Limb (tissue), 2 donors: Measurements from ENCODE around the gene LRRC52.

Source experiments
- DNase-seq, 2 donors: peaks; one replicate each; pipeline ENCODE4 v3.0.0-alpha.2; 2016; ENCODE audit errors: extremely low spot score in 2 of 2

LRRC52 gene, protein sequence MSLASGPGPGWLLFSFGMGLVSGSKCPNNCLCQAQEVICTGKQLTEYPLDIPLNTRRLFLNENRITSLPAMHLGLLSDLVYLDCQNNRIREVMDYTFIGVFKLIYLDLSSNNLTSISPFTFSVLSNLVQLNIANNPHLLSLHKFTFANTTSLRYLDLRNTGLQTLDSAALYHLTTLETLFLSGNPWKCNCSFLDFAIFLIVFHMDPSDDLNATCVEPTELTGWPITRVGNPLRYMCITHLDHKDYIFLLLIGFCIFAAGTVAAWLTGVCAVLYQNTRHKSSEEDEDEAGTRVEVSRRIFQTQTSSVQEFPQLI

DNA sequence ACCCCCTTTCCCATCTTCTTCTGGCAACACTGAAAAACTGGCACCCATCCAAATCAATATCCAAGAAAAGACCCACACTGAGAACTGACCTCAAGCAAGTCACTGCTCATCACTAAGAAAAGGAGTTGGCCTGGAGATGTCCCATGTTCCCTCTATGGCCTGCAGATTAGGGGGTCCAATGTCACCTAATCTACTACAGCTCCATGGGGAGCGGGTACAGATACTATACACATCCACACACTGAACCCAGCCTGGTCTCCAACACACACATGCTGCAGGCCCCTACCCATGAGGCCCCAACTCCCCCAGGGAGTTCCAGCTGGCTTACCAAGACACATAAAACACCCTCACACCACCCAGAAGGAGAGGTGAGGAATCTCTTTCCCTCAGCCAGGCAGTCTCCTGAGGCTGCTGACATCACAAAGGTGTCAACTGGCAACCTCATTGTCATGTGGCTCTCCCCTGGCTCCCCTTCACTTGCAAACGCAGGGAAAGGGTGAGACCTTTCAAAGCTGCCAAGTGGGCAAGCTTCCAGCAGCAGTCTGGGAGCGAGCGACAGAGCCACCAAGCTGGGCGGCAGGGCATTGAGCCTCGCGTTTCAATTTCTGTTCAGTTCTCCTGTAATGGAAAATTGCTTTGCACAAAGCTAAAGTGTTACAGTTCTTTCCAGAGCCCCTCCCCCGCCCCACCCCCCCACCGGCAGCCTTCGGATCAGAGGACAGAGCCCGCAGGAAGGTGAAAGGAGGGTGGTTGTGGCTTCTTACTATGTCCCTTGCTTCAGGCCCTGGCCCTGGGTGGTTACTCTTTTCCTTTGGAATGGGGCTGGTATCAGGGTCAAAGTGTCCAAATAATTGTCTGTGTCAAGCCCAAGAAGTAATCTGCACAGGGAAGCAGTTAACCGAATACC is at the start of gene LRRC52:
Gene LRRC52, plus strand, starts transcription at position 469 of the 907 bp plus-strand sequence. Its CDS starts 297 bp downstream, at position 766.
- peak; percentile 31 to 76 for DNase-seq

DNA sequence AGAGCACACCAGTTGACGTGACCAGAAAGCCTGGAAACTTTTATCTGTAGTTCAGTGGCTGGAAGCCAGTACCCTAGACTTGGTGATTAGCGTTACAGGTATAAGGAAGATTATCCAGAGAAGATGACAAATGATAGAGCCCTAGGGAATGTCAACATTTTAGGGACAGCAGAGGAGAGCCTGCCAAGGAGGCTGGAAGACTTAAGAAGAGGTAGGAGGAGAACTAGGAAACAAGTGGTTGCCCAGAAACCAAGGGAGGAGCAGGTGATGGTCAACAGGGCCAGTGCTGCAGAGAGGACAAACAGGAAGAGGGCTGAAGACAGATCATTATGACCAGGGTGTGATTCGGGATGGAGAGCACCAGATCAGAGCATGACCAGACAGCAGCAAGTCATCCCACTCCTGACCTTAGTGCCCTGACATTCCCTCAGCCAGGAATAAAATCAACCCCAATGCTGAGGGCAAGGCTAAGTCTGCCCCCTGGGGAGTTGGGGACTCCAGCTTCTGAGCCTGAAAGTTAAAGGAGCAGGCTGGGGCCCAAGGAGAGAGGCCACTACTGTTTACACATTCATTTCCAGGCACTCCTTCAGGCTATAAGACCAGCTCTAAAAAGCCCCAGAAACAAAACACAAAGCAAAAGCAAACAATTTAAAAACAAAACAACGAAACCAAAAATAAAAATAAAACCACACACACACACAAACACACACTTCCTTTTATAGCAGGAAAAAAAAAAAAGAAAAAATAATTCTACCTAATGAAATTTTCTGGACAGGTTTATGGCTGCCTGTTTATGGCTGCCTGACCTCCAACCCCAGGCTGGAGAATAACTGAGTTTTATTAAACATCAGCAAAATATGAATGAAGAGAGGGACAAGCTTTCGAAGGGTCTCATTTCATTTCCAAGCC is 48.6 kb upstream of the LRRC52 start:
- no peak for DNase-seq

DNA sequence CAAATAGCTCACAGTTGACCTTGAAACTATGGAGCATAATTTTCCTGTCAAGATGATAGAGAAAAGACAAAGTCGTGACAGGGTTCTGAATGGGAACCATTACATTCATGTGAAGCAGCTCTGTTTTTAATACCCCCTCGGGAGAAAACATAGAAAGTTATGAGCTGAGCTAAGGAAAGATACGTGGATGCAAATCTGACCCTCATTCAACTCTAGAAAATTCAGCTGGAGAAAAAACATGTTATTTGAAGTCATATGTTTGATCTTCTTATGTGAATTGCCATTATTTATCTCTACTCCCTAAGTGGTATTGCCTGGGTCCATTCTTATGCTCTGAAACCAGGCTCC is 48.0 kb upstream of the LRRC52 start:
- DNase-seq = no peak

DNA sequence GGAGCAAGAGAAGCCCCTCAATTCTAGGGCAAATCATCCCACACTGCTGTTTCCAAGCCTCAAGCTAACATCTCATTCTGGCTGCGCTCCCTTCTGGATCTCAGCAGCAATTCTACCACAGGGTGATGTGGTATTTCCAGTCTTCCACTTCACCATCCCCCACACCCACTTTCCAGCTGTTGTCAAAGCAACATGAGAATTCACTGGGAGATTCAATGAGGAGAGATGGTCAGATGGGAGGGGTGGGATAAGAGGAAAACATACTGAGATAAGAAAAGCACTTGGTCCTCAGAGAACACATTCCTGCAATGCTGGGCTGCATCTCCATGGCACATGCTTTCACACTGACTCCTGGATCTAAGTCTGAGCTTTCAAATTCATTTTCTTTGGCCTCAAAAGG is 47.3 kb upstream of the LRRC52 start:
- DNase-seq = no peak

DNA sequence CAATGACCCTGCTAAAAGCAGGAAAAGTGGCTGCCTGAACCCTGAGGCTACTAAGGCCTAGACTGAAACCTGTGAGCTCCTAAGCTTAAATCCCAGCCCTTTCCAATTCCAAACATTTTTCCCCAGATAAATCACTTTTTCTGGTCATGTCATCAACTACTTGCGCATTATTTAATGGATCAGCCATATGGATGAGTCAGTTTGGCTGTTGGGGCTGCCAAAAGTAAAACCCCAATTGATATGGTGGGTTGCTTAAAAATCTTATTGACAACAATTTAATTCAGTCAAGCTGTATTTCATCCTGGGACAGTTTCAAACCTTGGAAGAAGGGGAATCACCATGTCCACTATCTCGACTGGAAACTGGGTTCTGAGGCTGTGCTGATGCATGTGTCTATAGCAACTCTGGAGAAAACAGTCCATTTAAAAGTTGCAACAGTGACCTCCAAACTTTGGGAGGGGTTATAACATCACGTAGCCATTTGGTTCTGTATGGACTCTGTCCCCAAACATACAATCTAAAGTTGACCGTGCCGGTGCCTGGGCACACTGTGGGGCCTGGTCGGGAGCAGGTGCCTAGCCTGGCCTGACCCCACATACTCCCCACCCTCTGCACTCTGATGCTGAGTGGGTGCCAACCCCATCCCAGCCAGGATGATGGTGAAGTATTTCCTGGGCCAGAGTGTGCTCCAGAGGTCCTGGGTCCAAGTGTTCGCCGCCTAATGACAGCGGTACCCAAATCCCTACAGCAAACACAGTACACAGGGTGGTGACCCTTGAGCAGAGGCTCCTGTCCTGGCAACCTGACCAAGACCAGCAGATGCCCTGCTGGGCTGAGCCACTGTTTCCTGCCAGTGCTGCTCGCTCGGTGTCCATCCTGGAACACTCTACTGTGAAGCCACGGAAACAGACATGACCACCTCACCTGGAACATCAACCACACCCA is 46.5 kb upstream of the LRRC52 start:
- DNase-seq = peak in 1 of 2 donors; percentile 34

DNA sequence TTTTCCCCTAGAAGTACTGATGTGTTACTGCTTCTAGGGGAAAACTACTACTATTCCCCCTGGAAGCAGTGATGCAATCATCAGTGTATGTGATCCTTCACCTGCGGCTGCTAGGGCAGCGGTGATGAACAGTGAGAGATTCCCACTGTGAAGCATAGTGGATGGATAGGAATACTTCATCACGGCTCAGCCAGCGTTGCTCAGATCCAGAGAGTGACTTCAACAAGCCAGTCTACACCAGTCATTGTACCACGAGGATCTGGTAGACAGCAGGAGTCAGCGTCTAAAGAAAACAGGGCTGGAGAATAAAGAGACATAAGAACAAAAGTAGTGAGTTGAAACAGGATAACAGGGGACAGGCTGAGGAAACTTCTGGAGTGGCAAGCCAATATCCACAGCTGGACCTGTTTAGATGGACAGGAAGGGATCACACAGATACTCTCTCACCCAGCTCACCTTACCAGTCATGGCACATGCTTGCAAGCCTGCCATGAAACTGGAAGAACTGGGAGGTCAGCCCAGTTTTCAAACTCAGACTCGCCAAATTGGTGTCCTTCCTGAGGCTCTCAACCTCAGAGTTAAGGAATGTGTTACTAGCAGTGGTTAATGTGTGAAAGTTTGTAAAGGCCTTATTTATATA is 42.4 kb upstream of the LRRC52 start:
- DNase-seq = no peak

DNA sequence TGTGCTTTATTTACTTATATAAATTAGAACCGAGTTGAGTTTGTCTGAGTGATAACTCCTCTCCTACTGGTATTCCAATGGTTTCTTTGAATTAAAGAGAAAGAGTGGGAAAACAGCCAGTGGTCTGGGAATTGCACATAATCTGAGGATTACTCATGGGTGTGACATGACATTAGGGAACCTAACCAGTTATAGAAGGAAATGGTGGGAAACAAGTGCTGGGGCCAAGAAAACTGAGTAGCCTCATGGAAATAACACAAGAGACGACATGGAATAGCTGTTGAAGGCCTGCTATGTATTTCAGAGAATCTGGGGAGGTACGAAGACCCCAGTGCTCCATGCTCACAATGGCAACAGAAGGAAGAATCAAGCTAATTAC is 41.8 kb upstream of the LRRC52 start:
- no peak for DNase-seq

DNA sequence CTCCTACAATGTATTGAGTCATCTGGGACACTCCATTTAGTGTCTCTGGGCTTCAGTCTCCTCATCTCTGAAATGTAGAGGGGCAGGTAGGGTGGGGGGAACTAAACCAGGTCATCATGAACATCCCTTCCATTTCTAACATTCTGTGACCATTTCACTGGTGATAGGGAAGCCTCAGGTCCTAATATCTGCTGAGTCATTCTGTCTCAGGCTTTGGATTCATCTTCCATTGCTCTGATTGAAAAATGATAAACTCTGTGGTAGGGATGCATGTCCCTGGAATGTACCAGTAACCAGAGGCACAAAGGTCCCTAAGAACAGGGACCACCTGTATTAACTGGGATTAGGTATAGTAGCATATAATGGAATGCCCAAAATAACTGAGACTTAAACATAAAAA is 36.2 kb upstream of the LRRC52 start:
- no peak for DNase-seq

DNA sequence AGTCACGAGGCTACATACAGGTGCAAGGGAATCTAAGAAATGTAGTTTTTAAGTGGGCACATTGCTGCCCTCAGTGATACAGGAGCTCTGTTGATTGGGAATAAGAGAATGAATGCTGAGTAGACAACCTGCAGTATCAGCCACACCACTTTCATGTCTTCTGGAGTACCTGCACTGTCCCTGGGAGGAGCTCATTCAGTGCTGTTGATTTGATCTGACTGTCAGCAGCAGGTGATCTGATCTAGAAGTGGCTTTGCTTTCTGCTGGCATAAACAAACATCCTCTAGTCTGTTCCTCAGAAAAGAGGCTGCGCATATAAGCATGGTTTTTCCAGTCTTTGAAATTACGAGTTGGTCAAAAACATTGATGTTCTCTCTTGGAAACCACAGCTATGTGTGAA is 35.5 kb upstream of the LRRC52 start:
- no peak for DNase-seq

DNA sequence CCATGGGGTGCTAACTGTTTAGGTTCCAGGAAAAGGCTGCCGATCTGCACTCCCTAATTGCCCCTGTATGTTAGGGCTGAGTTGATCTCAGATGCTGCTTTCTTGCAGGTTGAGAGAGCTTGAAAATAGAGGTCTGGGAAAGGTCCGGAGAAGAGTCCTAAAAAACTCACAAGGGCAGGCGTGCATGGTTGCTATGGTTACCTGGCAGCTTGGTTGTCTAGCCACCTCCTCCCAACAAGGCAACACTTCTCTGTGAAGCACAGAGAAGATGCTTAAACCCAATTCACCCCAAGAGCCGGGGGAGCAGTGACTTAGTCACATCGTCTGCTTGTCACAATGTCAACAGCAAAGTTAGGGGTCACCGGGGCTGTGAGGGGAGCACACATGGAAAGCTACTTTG is 31.0 kb upstream of the LRRC52 start:
- no peak for DNase-seq

DNA sequence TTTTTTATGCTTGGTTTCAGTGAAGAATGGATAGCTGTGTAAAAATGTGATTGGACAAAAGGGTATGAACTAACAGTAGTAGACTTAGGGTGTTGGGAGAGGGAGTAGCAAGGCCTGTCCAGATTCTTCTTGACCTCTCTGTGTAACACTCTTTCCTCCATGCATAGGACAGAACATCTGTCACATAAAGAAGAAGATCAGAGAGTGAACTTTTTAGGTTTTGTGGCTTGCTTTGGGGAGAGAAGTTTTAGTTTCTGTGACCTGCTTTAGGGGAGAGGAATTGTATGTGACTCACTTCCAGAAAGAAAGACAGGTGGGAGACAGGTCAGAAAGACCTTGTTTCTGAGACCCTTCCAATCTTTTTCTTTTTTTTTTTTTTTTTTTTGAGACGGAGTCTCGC is 27.3 kb upstream of the LRRC52 start:
- no peak for DNase-seq

DNA sequence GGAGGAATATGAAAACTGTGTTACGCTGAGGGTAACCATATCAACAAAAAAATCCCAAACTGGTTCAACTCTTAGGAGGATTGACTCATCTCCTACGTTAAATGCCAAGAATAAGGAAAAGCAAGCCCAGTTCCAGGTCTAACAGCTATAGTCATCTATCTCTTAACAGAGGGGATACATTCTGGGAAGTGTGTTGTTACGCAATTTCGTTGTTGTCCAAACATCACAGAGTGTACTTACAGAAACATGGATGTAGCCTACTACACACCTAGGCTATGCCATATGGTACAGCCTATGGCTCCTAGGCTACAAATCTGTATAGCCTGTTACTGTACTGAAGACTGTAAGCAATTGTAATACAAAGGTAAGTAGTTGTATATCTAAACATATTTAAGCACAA is 23.2 kb upstream of the LRRC52 start:
- no peak for DNase-seq

DNA sequence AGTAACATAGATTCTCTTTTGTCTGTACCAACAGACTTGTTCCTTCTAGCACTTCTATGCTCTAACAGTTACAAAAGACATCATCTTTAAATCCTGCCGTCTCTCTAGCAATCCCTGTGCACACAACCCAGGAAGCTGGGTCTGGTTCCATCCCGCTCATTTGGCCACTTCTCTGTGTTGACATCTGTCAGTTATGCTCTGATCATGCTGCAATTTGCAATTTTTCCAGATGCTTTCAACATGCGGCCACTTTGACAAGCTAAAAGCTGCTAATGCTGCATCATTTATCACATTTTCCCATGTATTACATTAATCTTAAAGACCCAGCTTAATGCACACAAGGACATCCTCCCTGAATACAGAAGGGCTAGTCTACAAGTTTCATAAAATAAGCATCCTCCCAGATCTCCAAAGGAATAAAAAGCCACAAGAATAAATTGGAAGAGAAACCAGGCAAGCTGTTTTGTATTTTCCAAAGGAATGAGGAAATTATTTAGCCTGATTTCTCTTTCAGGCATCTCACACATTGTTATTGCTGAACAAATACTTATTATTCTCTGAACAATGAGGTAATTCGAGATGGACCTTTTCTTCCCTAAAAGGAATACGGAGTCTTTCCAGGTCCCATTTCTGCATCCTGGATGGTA is 19.0 kb upstream of the LRRC52 start:
- no peak for DNase-seq

DNA sequence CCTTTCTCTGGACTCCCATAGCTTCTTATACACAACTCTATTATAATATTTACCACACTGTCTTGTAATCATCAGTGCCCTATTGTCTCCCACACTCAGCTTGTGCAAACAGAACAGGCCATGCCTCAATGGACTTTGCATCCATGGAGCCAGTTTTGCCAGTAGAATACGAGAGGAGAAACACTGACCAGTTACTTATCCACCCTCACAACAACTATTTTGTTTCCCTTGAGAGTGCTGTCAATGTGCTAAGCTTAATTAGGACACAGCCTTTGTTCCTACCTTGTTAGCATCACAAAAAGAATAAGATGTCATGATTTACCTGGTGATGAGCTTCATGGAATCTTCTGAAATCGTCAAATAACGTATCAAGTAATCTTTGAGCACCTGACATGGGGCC is 18.1 kb upstream of the LRRC52 start:
- no peak for DNase-seq

DNA sequence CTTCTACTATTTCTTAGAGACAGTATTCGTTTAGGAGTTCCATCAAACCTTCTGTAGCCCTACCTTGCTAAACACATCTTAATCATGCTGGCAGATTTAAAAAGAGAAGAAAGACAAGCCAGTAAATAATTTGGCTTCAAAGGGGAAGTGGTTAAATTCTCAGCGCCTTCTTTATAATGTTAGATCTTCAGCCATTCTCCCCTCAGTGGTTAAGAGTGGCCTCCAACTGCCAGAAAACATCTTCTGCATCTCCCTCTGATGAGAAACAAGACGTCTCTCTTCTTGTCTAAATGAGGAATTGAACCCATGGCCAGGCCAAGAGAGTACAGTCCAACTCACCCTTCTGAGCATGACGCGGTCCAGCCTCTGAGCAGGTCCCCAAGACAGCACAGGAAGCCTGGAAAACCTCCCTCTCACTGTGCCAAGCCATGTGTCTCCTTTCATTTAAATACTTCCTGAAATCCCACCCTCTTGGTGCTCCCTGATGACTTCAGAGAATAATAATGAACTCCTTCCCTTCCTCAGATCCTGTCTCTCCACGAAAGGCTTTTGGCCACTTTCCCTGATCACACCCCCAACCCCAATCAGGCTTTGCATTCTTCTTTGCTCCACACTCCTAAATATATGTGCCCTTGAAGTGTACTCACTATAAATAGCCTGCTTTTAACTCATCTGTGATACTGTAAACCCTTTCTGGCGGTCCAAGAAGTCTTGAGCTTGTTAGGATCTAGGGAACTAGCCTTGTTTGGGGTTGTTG is 16.4 kb upstream of the LRRC52 start:
- DNase-seq = no peak

DNA sequence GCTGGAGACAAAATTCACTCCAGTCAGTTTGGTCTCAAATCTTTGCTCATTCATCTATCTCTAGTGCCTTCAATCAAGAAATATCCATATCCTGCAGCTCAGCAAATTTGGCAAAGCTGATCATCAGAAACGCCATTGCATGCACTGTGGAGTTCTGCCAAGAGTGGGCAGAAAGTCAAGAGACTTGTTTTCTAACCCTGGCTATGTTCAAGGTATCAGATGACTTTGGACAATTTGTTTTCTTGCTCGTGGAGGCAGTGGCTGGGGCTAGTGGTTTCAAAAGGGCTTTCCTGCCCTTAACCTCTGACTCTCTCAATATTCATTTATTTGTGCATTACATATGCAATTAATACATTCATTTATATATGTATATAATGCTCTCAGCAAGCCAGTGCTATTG is 12.8 kb upstream of the LRRC52 start:
- DNase-seq = no peak

DNA sequence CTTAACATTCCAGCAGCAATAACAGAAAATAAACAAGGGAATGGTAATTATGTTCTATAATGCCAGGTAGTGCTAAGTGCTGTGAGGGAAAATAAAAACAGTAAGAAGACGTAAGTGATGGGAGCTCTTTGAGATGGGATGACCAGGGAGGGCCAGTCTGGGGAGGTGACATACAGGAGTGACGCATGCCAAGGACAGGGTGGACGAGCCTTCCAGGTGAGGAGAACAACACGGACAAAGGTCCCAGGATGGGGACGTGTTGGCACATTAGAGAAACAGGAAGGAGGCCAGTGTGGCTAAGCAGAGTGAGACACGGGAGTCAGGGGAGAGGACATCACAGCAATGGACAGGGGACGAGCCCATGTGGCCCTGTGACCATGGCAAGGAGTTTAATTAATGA is 11.7 kb upstream of the LRRC52 start:
- DNase-seq = no peak

DNA sequence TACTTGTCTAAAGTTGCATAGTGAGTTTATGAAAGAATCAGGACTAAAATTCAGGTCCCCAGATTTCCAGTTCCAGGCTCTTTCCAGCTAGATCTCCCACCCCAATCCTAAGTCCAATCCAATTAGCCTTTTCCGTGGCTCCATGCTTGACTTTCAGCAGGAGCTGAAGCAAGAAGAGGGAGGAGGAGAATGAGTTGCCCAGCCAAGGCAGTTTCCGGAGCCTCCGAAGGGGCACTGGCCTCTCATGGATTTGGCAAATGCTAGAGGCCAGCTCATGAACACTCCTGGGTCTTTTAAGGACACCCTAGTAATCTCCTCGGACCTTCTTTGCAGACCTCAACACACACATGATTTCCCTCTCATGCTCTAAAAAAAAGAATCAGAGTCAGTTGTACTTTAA is 10.5 kb upstream of the LRRC52 start:
- DNase-seq = no peak

DNA sequence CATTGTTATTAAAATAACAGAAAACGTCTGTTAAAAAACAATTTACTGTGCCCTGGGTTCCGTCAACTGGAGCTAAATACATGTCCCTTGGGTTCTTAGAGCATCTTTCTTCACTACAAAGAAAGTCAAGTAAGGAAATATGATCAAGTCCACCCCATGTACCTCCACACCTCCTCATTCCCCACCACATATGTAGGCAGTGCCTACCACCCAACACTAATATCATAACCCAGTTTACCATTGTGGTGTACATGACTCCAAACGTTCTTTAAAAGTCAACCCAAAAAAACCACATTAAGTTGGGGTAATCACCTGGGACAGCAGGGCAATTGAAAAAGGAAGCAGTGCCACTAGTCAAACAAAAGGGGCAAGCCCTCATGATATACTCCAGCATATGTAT is 7.8 kb upstream of the LRRC52 start:
- no peak for DNase-seq
